HepG2 (cell line): ENCODE data around the gene CD44. TPM values are rescaled to one million over a fixed set of nuclear protein-coding genes. Genes with fewer than 3 reads are reported as not detected.
A peak's percentile ranks its signal among the peaks of the same experiment; 100 is the strongest.

Experiments used
- ATAC-seq: fragments of 200-7000 bp; cut with Tn5 transposase; 3 replicates; pipeline ENCODE4 v1.9.1; 2020; ENCODE audit warnings: mild to moderate bottlenecking, moderate library complexity
- BruUV-seq: library from RNA; stranded (reverse); fragments of 400-500 nt; replicated peaks from 2 replicates; lab custom pipeline; 2021; lab: Mats Ljungman, UMichigan
- CTCF ChIA-PET: fragments of 300-600 bp; formaldehyde crosslinking; extraction: SDS; loops from one replicate; lab custom pipeline; 2021; ENCODE audit warnings: low total read pairs, inconsistent platforms, low intra/inter-chr PET ratio; lab: Yijun Ruan, JAX
- POLR2A ChIA-PET: fragments of 350-600 bp; sonication (Branson Sonifier 250); formaldehyde crosslinking; loops from one replicate; lab custom pipeline; 2020; ENCODE audit warnings: antibody characterized with exemption, inconsistent platforms; lab: Yijun Ruan, JAX
- DNase-seq: peaks from one replicate; pipeline ENCODE4 v3.0.0-alpha.2; 2015; ENCODE audit warnings: low spot score
- FAIRE-seq: peaks from 3 replicates; lab custom pipeline; 2011; peaks lifted over from hg19 to GRCh38; lab: Jason Lieb, UNC
- H2AFZ ChIP-seq: one replicate; pipeline ENCODE4 v1.6.1; 2011; ENCODE audit warnings: low read length, inconsistent platforms
- H3K27ac ChIP-seq: fragments of 300-600 bp; 3 replicates; pipeline ENCODE4 v1.8.0; 2011; ENCODE audit warnings: mixed run types, mild to moderate bottlenecking, mixed read lengths, low read length, inconsistent platforms; ENCODE audit not compliant: insufficient read depth; ENCODE audit errors: extremely low read length
- H3K27me3 ChIP-seq, 2 experiments: fragments of 200-600 bp in 1 of 2; 2 replicates in 1 of 2; 3 replicates in 1 of 2; pipeline versions ENCODE4 v1.6.0 to v1.8.0; 2011; ENCODE audit warnings: low read length in 2 of 2, mild to moderate bottlenecking in 2 of 2, moderate library complexity in 2 of 2, inconsistent platforms in 1 of 2; ENCODE audit not compliant: insufficient read depth in 2 of 2, control insufficient read depth in 1 of 2
- H3K36me3 ChIP-seq, 2 experiments: fragments of 200-600 bp in 1 of 2; replicated peaks in 1 of 2; 2 replicates in 1 of 2; 3 replicates in 1 of 2; pipeline versions ENCODE4 v1.5.1 to v1.8.0; 2011; ENCODE audit warnings: low read length in 2 of 2, inconsistent platforms in 1 of 2; ENCODE audit not compliant: insufficient read depth in 2 of 2, control insufficient read depth in 1 of 2
- H3K4me1 ChIP-seq: 2 replicates; pipeline ENCODE4 v1.5.1; 2012; ENCODE audit warnings: low read length, inconsistent platforms; ENCODE audit not compliant: insufficient read depth
- H3K4me2 ChIP-seq: 2 replicates; pipeline ENCODE4 v1.6.0; 2011; ENCODE audit warnings: low read depth, low read length, inconsistent platforms
- H3K4me3 ChIP-seq, 3 experiments: fragments of 200-600 bp in 1 of 3; sonication (generic), shearing (Covaris generic) in 1 of 3; replicated peaks in 1 of 3; 2 replicates each; pipeline ENCODE4 v1.5.1; 2011 to 2016; ENCODE audit warnings: low read length in 3 of 3, inconsistent platforms in 2 of 3, low read depth in 2 of 3, mild to moderate bottlenecking in 2 of 3, control low read depth in 1 of 3, mixed read lengths in 1 of 3; ENCODE audit not compliant: insufficient read depth in 1 of 3
- H3K79me2 ChIP-seq: one replicate; pipeline ENCODE4 v1.6.1; 2011; ENCODE audit warnings: low read length, inconsistent platforms; ENCODE audit not compliant: insufficient read depth
- H3K9ac ChIP-seq: 2 replicates; pipeline ENCODE4 v1.6.0; 2011; ENCODE audit warnings: mild to moderate bottlenecking, low read depth, low read length, inconsistent platforms; ENCODE audit not compliant: insufficient read depth
- H3K9me3 ChIP-seq: 2 replicates; pipeline ENCODE4 v1.5.1; 2012; ENCODE audit warnings: mild to moderate bottlenecking, low read length
- H4K20me1 ChIP-seq: 2 replicates; pipeline ENCODE4 v1.6.0; 2011; ENCODE audit warnings: inconsistent platforms, mild to moderate bottlenecking, low read length, moderate library complexity; ENCODE audit not compliant: insufficient read depth
- ATF7 ChIP-seq, 2 experiments: fragments of 450-650 bp in 1 of 2; sonication (generic) in 1 of 2; formaldehyde crosslinking in 1 of 2; IDR thresholded peaks; 2 replicates each; pipeline versions ENCODE4 v1.4.0 to v1.6.1; 2016 to 2020; ENCODE audit warnings: antibody characterized with exemption in 1 of 2, mild to moderate bottlenecking in 1 of 2, missing genetic modification reagents in 1 of 2
- CEBPB ChIP-seq: IDR thresholded peaks from 2 replicates; pipeline ENCODE4 v1.6.1; 2011; ENCODE audit warnings: low read depth, low read length, improper control_type of control experiment, borderline replicate concordance
- GLI4 ChIP-seq: sonication (generic); formaldehyde crosslinking; IDR thresholded peaks from 2 replicates; pipeline ENCODE4 v1.5.1; 2020; ENCODE audit warnings: missing genetic modification reagents, mild to moderate bottlenecking, moderate library complexity, borderline replicate concordance
- HNRNPUL1 ChIP-seq: fragments of 200-400 bp; formaldehyde crosslinking; IDR thresholded peaks from 2 replicates; pipeline ENCODE4 v1.6.1; 2017; ENCODE audit warnings: low read depth, mild to moderate bottlenecking, low read length, moderate library complexity
- HOXA7 ChIP-seq: sonication (generic); formaldehyde crosslinking; IDR thresholded peaks from 2 replicates; pipeline ENCODE4 v1.8.1; 2022; ENCODE audit warnings: mild to moderate bottlenecking, missing genetic modification reagents, moderate library complexity
- RAD51 ChIP-seq: fragments of 450-650 bp; IDR thresholded peaks from 2 replicates; pipeline ENCODE4 v1.6.1; 2016; ENCODE audit warnings: borderline replicate concordance
- REXO4 ChIP-seq: sonication (generic); formaldehyde crosslinking; IDR thresholded peaks from 2 replicates; pipeline ENCODE4 v1.8.0; 2022; ENCODE audit warnings: missing genetic modification reagents, mild to moderate bottlenecking, borderline replicate concordance
- SIX4 ChIP-seq: sonication (generic); formaldehyde crosslinking; IDR thresholded peaks from 2 replicates; pipeline ENCODE4 v1.4.0; 2020; ENCODE audit warnings: missing genetic modification reagents
- TGIF2 ChIP-seq: IDR thresholded peaks from 2 replicates; pipeline ENCODE4 v1.6.1; 2016; ENCODE audit warnings: control low read depth, missing compliant biosample characterization
- ZFP36L2 ChIP-seq: sonication (generic); formaldehyde crosslinking; IDR thresholded peaks from 2 replicates; pipeline ENCODE4 v1.4.0; 2020; ENCODE audit warnings: missing genetic modification reagents
- ZNF737 ChIP-seq: sonication (generic); formaldehyde crosslinking; IDR thresholded peaks from 2 replicates; pipeline ENCODE4 v1.5.0; 2020; ENCODE audit warnings: missing genetic modification reagents, mild to moderate bottlenecking, borderline replicate concordance
- ZSCAN25 ChIP-seq: sonication (generic); formaldehyde crosslinking; IDR thresholded peaks from 2 replicates; pipeline ENCODE4 v1.8.0; 2022; ENCODE audit warnings: mild to moderate bottlenecking, missing genetic modification reagents
- WGBS: methylation state at CpG from one replicate; pipeline ENCODE4 v1.1.6; 2017; ENCODE audit warnings: low lambda C conversion rate; 5-methylcytosine and 5-hydroxymethylcytosine counted together
- in situ Hi-C: cut with HindIII; loops from 2 replicates; pipeline ENCODE4 v1.10.0; 2017; ENCODE audit warnings: low pct_unique_long_range_greater_than_20kb; ENCODE audit not compliant: extremely low pct_ligation_motif_present
- intact Hi-C: fragments of 100-400 bp; cut with micrococcal nuclease; formaldehyde crosslinking; loops from one replicate; pipeline ENCODE4 v1.10.0; 2022; ENCODE audit not compliant: unreplicated experiment
- polyA plus RNA-seq, 8 experiments: library from polyadenylated mRNA; depleted of rRNA in 3 of 8; stranded (reverse) in 7 of 8; unstranded in 1 of 8; fragments of >200 nt; fragmentation: Illumina TruSeq in 4 of 8; extraction: Trizol in 4 of 8; gene quantifications; 2 replicates each; pipeline versions ENCODE4 v1.2.1 to v1.2.3, GENCODE V29; 2011 to 2016; ENCODE audit warnings: low read depth in 4 of 8, missing spikeins in 1 of 8, mixed read lengths in 1 of 8; ENCODE audit not compliant: insufficient read depth in 1 of 8
- total RNA-seq, 5 experiments: library from RNA; depleted of rRNA; stranded (reverse); fragments of >200 nt; fragmentation: Illumina TruSeq; extraction: Trizol; gene quantifications; 2 replicates each; pipeline ENCODE4 v1.2.3, GENCODE V29; 2016; ENCODE audit warnings: low read depth in 1 of 5
- TF ChIP-seq, protein P1 (sequence below): sonication (generic); formaldehyde crosslinking; IDR thresholded peaks from 2 replicates; pipeline ENCODE4 v1.8.0; 2022; ENCODE audit warnings: mild to moderate bottlenecking, missing genetic modification reagents, moderate library complexity
- TF ChIP-seq, protein P2 (sequence below): sonication (generic); formaldehyde crosslinking; IDR thresholded peaks from 2 replicates; pipeline ENCODE4 v1.4.0; 2020; ENCODE audit warnings: missing genetic modification reagents

Gene CD44
- total and polyA plus RNA-seq, 2 of the 13 experiments (the other 11 are each of a cell fraction or from before 2014, with no cell fraction given): 0.02 to 0.11 TPM

DNA sequence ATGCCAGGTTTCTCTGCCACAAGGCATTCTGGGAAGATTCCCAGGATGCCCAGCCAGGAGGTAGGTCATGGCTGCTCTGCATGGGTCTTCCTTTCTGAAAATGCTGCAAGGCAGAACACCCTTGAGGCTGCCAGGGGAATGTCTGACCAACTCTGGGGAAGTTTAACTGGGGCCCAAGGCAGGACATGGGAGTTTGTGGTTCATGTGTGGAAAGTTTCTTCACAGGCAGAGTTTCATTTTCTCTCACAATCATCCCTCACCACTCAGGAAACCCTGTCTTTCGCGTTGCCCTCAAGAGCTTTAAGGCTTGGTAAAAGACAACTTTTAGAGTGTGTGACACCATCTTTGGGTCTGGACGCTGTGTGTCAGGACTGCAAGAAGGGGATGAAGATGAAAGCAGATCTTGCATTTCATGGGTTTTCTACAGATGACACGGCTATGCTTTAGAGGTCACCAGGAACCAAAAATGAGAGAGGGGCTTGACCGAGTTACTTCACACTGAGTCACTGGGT, 133.5 kb downstream of the CD44 start:
- FAIRE-seq: no peak

DNA sequence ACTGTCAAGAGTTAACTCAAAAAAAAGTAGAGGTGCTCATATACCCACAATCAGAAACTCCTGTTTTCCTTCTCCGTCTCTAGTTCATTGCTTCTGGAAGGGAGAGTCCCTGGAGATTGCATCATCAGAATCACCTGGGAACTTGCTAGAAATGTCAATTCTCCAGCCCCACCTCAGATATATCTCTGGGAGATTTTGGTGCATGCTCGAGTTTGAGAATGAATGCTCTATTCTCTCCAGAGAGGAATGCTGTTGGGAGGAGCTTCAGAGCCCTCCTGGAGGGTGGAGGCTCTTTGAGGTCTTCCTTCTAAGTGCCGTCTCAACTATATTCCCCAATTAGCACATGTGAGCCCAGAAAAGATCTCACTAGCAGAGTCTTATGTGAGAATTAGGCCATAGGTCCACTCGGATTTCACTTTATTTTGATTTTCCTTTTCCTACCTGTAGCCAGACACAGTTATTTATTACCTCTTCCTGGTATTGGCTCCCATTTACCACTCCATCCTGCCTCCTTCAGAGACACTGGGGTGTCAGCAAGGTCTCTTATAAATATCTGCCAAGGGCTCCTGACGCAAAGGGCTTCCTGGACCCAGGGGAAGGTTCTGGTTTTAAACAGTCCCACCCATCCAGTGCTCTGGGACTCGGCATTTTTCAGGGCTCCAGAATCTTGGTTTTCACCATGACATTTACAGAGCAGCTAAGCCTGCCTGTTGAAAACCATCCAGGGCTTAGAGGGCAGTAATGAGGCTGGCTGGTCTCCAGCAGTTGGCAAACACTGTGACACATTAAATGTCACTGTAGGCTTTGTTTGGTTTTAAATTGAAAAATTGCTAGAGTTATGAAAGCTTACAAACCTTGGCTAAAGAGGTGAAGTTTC, 136.2 kb downstream of the CD44 start:
- Histone ChIP-seq H2AFZ (no peak overlapping the region), H3K9me3 (no peaks in the 10 kb centered on the region), H3K4me2 (no peak overlapping the region), H3K27ac (no peak overlapping the region), H3K36me3 (peaks cover 0 to 3% of the 10 kb centered on the region in 2 experiments; a peak in 1 of 5 replicates), H4K20me1 (no peaks in the 10 kb centered on the region), H3K4me1 (no peaks in the 10 kb centered on the region), H3K79me2 (no peaks in the 10 kb centered on the region), H3K9ac (no peak overlapping the region), H3K4me3 (no peak overlapping the region), H3K27me3 (no peaks in the 10 kb centered on the region)
- in situ Hi-C loops (no loop called here), intact Hi-C loops (no loop called here)
- WGBS: 61% methylated on average over 6 of the region's 6 CpGs
- ChIA-PET CTCF (no interaction called here), POLR2A (no interaction called here)
- FAIRE-seq: no peak
- TF ChIP-seq HNRNPUL1 (no peak), REXO4 (no peak), CEBPB (peak; percentile 55; the same call in 1 of the 2 replicates), SIX4 (CRISPR knock-in tag) (no peak), TGIF2 (CRISPR knock-in tag) (no peak), HOXA7 (CRISPR knock-in tag) (no peak), ZNF737 (CRISPR knock-in tag) (no peak), GLI4 (CRISPR knock-in tag) (no peak), ATF7 (IDR thresholded peaks at IDR 0.05) (peak; percentile 28; the same call in 1 of the 2 replicates), ATF7 (CRISPR knock-in tag; IDR thresholded peaks at IDR 0.05) (no peak), ZSCAN25 (CRISPR knock-in tag) (no peak), RAD51 (no peak)
- TF ChIP-seq, protein P1, sequence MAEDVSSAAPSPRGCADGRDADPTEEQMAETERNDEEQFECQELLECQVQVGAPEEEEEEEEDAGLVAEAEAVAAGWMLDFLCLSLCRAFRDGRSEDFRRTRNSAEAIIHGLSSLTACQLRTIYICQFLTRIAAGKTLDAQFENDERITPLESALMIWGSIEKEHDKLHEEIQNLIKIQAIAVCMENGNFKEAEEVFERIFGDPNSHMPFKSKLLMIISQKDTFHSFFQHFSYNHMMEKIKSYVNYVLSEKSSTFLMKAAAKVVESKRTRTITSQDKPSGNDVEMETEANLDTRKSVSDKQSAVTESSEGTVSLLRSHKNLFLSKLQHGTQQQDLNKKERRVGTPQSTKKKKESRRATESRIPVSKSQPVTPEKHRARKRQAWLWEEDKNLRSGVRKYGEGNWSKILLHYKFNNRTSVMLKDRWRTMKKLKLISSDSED: no peak
- TF ChIP-seq, protein P2, sequence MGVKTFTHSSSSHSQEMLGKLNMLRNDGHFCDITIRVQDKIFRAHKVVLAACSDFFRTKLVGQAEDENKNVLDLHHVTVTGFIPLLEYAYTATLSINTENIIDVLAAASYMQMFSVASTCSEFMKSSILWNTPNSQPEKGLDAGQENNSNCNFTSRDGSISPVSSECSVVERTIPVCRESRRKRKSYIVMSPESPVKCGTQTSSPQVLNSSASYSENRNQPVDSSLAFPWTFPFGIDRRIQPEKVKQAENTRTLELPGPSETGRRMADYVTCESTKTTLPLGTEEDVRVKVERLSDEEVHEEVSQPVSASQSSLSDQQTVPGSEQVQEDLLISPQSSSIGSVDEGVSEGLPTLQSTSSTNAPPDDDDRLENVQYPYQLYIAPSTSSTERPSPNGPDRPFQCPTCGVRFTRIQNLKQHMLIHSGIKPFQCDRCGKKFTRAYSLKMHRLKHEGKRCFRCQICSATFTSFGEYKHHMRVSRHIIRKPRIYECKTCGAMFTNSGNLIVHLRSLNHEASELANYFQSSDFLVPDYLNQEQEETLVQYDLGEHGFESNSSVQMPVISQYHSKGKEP: no peak
- BruUV-seq: no TSS peak
- ATAC-seq: peak; percentile 57; the same call in 2 of the 3 replicates
- peak; percentile 3 for DNase-seq

More for the DNA sequence above, 133.5 kb downstream of the CD44 start:
- 99% methylated on average over 5 of the region's 5 CpGs for WGBS
- no peak for ATAC-seq
- intact Hi-C loops: no loop called here
- Histone ChIP-seq H2AFZ (no peak overlapping the region), H3K79me2 (no peaks in the 10 kb centered on the region), H3K4me3 (no peak overlapping the region), H3K4me2 (no peak overlapping the region), H4K20me1 (no peaks in the 10 kb centered on the region)
- CTCF ChIA-PET: no interaction called here
- BruUV-seq: no TSS peak
- no peak for TF ChIP-seq ZFP36L2 (CRISPR knock-in tag)
- TF ChIP-seq, all 625 proteins: peak for 0
- Histone ChIP-seq H3K4me1 (no peaks in the 10 kb centered on the region), H3K27ac (no peak overlapping the region), H3K9me3 (no peaks in the 10 kb centered on the region), H3K27me3 (no peaks in the 10 kb centered on the region), H3K9ac (no peak overlapping the region), H3K36me3 (peaks cover 0 to 3% of the 10 kb centered on the region in 2 experiments; a peak in 1 of 5 replicates)
- in situ Hi-C loops: no loop called here
- POLR2A ChIA-PET: no interaction called here
- no peak for DNase-seq
